OCI-LY3 (cell line): ENCODE data around the gene TM9SF2.

ENCODE experiments used
- H2AFZ ChIP-seq: fragments of 200-600, 300-600 bp; shearing (Covaris generic); 2 replicates; pipeline ENCODE4 v1.6.0; 2014; ENCODE audit warnings: antibody characterized with exemption, low read depth, low read length
- H3K27ac ChIP-seq: fragments of 200-600, 300-600 bp; sonication (generic); 2 replicates; pipeline ENCODE4 v1.5.1; 2014; ENCODE audit warnings: mild to moderate bottlenecking, low read length, moderate library complexity, mixed read lengths
- H3K27me3 ChIP-seq: fragments of 200-600, 300-600 bp; sonication (generic); 2 replicates; pipeline ENCODE4 v1.6.1; 2014; ENCODE audit warnings: low read depth, low read length, mixed read lengths
- H3K36me3 ChIP-seq: fragments of 200-600, 300-600 bp; sonication (generic); replicated peaks from 2 replicates; pipeline ENCODE3; 2014; ENCODE audit warnings: low read depth, low read length, mixed read lengths
- H3K4me1 ChIP-seq: fragments of 300-600, 200-600 bp; sonication (generic); 2 replicates; pipeline ENCODE4 v1.6.1; 2014; ENCODE audit warnings: low read length, mixed read lengths
- H3K4me2 ChIP-seq: fragments of 200-600, 300-600 bp; sonication (generic); 2 replicates; pipeline ENCODE4 v1.6.1; 2014; ENCODE audit warnings: low read length, mixed read lengths
- H3K4me3 ChIP-seq: fragments of 300-600, 200-600 bp; sonication (generic); 2 replicates; pipeline ENCODE4 v1.5.1; 2014; ENCODE audit warnings: antibody characterized with exemption, mild to moderate bottlenecking, low read length, moderate library complexity
- H3K79me2 ChIP-seq: fragments of 300-600, 200-600 bp; shearing (Covaris generic); 2 replicates; pipeline ENCODE4 v1.6.1; 2014; ENCODE audit warnings: mild to moderate bottlenecking, low read length, mixed read lengths
- H3K9ac ChIP-seq: fragments of 300-600, 200-600 bp; shearing (Covaris generic); 2 replicates; pipeline ENCODE4 v1.6.0; 2014; ENCODE audit warnings: mild to moderate bottlenecking, low read length, moderate library complexity
- H3K9me3 ChIP-seq: fragments of 200-600, 300-600 bp; shearing (Covaris generic); 2 replicates; pipeline ENCODE4 v1.6.1; 2014; ENCODE audit warnings: low read length, mixed read lengths; ENCODE audit not compliant: insufficient read depth
- H4K20me1 ChIP-seq: fragments of 200-600, 300-600 bp; sonication (generic); 2 replicates; pipeline ENCODE4 v1.6.1; 2016; ENCODE audit warnings: low read length, mixed read lengths; ENCODE audit not compliant: insufficient read depth
- EZH2phosphoT487 ChIP-seq: fragments of 200-600 bp; shearing (Covaris generic); IDR thresholded peaks from 2 replicates; pipeline ENCODE4 v1.6.1; 2018; ENCODE audit warnings: antibody characterized with exemption, mixed run types, low read depth
- TF ChIP-seq, protein P1 (sequence below): fragments of 200-600, 300-600 bp; sonication (generic); IDR thresholded peaks from 2 replicates; pipeline ENCODE4 v1.5.1; 2014; ENCODE audit warnings: antibody characterized with exemption, low read length, low read depth

Gene TM9SF2

DNA sequence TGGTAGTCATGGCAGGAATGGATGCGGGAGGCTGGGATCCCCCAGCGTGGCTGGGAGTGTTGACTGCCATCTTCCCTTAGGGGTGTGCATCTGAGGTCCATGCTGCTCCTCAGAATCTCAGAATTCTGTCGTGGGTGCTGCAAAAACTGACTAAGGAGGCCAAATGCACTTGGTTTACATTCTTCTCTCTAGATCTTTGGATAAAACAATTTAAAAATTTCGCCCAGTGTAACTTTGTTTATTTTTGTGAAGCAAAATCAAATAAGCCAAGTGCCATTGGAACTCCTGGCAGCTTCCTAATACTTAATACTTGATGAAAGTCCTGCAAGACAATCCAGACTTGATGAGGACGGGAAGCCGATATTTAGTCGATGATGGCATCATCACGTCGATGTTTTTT, 27.8 kb upstream of the TM9SF2 start:
- Histone ChIP-seq H3K79me2 (no peaks in the 10 kb centered on the region), H3K36me3 (no peaks in the 10 kb centered on the region), H3K27ac (no peak overlapping the region), H3K4me2 (no peak overlapping the region), H3K4me1 (peaks cover 5% of the 10 kb centered on the region), H3K4me3 (no peak overlapping the region), H3K9ac (no peak overlapping the region), H2AFZ (no peak overlapping the region), H4K20me1 (no peaks in the 10 kb centered on the region), H3K9me3 (no peaks in the 10 kb centered on the region), H3K27me3 (peaks cover 19% of the 10 kb centered on the region)
- TF ChIP-seq, protein P1, sequence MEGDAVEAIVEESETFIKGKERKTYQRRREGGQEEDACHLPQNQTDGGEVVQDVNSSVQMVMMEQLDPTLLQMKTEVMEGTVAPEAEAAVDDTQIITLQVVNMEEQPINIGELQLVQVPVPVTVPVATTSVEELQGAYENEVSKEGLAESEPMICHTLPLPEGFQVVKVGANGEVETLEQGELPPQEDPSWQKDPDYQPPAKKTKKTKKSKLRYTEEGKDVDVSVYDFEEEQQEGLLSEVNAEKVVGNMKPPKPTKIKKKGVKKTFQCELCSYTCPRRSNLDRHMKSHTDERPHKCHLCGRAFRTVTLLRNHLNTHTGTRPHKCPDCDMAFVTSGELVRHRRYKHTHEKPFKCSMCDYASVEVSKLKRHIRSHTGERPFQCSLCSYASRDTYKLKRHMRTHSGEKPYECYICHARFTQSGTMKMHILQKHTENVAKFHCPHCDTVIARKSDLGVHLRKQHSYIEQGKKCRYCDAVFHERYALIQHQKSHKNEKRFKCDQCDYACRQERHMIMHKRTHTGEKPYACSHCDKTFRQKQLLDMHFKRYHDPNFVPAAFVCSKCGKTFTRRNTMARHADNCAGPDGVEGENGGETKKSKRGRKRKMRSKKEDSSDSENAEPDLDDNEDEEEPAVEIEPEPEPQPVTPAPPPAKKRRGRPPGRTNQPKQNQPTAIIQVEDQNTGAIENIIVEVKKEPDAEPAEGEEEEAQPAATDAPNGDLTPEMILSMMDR, result no peak
- TF ChIP-seq EZH2phosphoT487, result no peak

DNA sequence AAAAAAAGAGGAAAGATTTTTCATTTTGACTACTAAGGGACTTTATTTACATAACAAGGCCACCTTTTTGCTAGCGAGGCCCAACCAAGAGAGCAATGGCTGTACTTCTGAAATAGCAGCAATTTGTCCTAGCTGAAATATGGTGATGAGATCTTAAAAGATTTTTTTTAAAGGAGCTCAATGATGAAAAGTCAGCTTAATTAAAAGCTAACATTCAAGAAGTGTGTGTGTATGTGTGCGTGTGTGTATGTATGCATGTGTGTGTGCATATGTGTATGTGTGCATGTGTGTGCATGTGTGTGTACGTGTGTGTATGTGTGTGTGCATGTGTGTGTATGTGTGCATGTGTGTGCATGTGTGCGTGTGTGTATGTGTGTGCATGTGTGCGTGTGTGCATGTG, 24.6 kb upstream of the TM9SF2 start:
- Histone ChIP-seq H3K9ac (no peak overlapping the region), H3K4me2 (peak overlapping the region; percentile 32), H3K36me3 (no peaks in the 10 kb centered on the region), H3K4me3 (peak overlapping the region; percentile 25), H3K9me3 (no peaks in the 10 kb centered on the region), H3K27ac (no peak overlapping the region), H3K79me2 (no peaks in the 10 kb centered on the region), H4K20me1 (no peaks in the 10 kb centered on the region), H3K27me3 (peaks cover under 1% of the 10 kb centered on the region; the same call in 1 of the 2 replicates), H2AFZ (0 out of 2 replicates have a peak overlapping the region, but pooled peaks have one; percentile 37), H3K4me1 (peaks cover 5% of the 10 kb centered on the region)
- TF ChIP-seq, protein P1, result no peak
- no peak for TF ChIP-seq EZH2phosphoT487

DNA sequence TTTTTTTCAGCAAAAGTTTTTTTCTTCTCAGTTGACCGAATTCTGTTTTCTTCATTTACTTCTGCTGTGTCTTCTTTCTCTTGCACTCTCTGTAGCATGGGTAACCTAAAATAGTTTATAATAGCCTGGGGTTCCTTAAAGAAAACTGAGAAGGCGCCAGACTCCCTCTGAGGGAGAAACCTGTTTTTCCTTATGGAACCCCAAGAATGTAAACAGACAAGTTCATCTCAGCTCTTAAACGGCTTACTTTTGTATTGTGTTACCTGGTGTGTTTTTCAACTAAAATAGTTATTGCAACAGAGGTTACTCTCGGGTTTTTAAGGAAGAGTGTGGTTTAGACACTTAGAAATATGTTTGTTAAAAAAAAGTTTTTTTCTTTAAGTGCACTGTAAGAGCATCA, 23.8 kb upstream of the TM9SF2 start:
- no peak overlapping the region for H2AFZ ChIP-seq

DNA sequence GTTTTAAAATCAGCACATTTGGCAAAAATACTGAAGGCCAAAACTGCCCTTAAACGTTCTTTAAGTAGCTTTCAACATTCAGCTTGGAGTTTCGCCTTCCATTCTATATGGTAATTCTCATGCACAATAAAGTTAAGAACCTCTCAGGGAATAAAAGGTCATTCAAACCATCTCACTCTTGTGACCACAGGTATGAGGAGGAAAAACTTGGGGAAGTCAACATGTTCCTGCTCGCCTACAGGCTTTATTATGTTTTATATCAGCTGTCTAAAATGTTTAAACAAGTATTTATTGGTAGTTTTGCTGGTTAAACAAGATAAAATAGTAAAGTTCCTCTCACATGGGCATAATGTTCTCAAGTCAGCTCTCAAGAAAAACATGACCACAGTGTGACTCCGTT, 19.9 kb upstream of the TM9SF2 start:
- Histone ChIP-seq H3K27ac (no peak overlapping the region), H3K9ac (no peak overlapping the region), H3K36me3 (no peaks in the 10 kb centered on the region), H3K4me2 (no peak overlapping the region), H3K4me3 (no peak overlapping the region), H3K79me2 (no peaks in the 10 kb centered on the region), H2AFZ (no peak overlapping the region), H3K27me3 (peaks cover 18% of the 10 kb centered on the region), H4K20me1 (no peaks in the 10 kb centered on the region), H3K4me1 (peaks cover 4% of the 10 kb centered on the region), H3K9me3 (no peaks in the 10 kb centered on the region)
- no peak for TF ChIP-seq EZH2phosphoT487
- TF ChIP-seq, protein P1, result no peak

More for the DNA sequence above, 23.8 kb upstream of the TM9SF2 start:
- no peaks in the 10 kb centered on the region for H4K20me1 ChIP-seq
- no peak overlapping the region for H3K9ac ChIP-seq
- no peak overlapping the region for H3K4me2 ChIP-seq
- no peaks in the 10 kb centered on the region for H3K9me3 ChIP-seq
- H3K4me3 ChIP-seq, result no peak overlapping the region
- H3K36me3 ChIP-seq, result no peaks in the 10 kb centered on the region
- H3K27ac ChIP-seq, result no peak overlapping the region
- H3K4me1 ChIP-seq, result peaks cover 5% of the 10 kb centered on the region
- TF ChIP-seq EZH2phosphoT487, result no peak
- TF ChIP-seq, protein P1, result no peak
- H3K27me3 ChIP-seq, result no peaks in the 10 kb centered on the region; the same call in 1 of the 2 replicates
- H3K79me2 ChIP-seq, result no peaks in the 10 kb centered on the region
